Left ventricle myocardium inferior (tissue), 1 donor: ENCODE measurements around the gene UMODL1. TPM values are rescaled to one million over a fixed set of nuclear protein-coding genes. Genes with fewer than 3 reads are reported as not detected.
A peak's percentile ranks its signal among the peaks of the same experiment; 100 is the strongest.

ENCODE experiments used
- DNase-seq: peaks from one replicate; pipeline ENCODE4 v3.0.0-alpha.2; 2020
- H3K27ac ChIP-seq: fragments of 200-600 bp; replicated peaks from 2 replicates; pipeline ENCODE4 v1.8.0; 2021
- H3K27me3 ChIP-seq: fragments of 200-600 bp; 2 replicates; pipeline ENCODE4 v1.8.0; 2021; ENCODE audit warnings: low read depth
- H3K36me3 ChIP-seq: fragments of 200-600 bp; 2 replicates; pipeline ENCODE4 v1.8.0; 2021
- H3K4me1 ChIP-seq: fragments of 200-600 bp; 2 replicates; pipeline ENCODE4 v1.8.0; 2021
- H3K4me3 ChIP-seq: fragments of 200-600 bp; 2 replicates; pipeline ENCODE4 v1.8.0; 2021; ENCODE audit warnings: mild to moderate bottlenecking, moderate library complexity
- H3K9me3 ChIP-seq: fragments of 200-600 bp; replicated peaks from 2 replicates; pipeline ENCODE4 v1.8.0; 2021
- intact Hi-C: fragments of 100-400 bp; cut with micrococcal nuclease; formaldehyde crosslinking; loops from one replicate; pipeline ENCODE4 v1.11.0; 2022
- total RNA-seq: library from RNA; stranded (reverse); fragmentation: NEBNext Ultra II Directional; extraction: Animal tissue kit (Norgen Biotek cat#: 25700); gene quantifications from one replicate; pipeline ENCODE4 v1.2.1, GENCODE V29; 2021
- TF ChIP-seq, protein P1 (sequence below): fragments of 200-600 bp; IDR thresholded peaks from 2 replicates; pipeline ENCODE4 v1.8.0; 2021; ENCODE audit warnings: antibody characterized with exemption, mild to moderate bottlenecking, borderline replicate concordance
- donor health status: DM: no; HTN: yes; CAD: no; lungs with severe emphysema.

The UMODL1 gene
- total RNA-seq, 1 donor from 2014 or later, result 0.08 TPM

DNA sequence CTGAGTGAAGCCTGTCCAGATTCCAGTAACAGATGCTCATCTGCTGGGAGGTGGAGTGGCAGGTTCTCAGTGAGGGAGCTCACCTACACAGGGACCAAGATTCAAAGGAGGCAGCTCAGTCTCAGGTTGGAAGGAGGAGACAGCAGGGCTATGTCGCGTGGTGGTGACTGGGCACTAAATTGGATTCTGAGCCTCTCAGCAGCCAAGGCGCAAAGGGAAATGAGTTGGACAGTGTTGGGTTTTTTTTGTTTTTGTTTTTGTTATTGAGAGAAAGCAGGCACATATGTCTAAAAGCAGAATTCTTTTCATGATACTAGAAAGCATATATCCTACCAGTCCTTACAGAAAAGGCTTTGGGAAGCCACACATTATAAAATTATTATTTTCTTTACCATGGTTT lies 26.2 kb downstream of the UMODL1 start:
- peaks cover 35% of the 10 kb centered on the region for H3K27me3 ChIP-seq
- H3K4me3 ChIP-seq, result no peak overlapping the region
- peaks cover 14% of the 10 kb centered on the region for H3K9me3 ChIP-seq
- peak overlapping the region; percentile 73 for H3K27ac ChIP-seq
- H3K4me1 ChIP-seq, result peaks cover 18% of the 10 kb centered on the region
- no peaks in the 10 kb centered on the region for H3K36me3 ChIP-seq
- intact Hi-C loops, result no loop called here
- no peak for DNase-seq
- TF ChIP-seq, protein P1, sequence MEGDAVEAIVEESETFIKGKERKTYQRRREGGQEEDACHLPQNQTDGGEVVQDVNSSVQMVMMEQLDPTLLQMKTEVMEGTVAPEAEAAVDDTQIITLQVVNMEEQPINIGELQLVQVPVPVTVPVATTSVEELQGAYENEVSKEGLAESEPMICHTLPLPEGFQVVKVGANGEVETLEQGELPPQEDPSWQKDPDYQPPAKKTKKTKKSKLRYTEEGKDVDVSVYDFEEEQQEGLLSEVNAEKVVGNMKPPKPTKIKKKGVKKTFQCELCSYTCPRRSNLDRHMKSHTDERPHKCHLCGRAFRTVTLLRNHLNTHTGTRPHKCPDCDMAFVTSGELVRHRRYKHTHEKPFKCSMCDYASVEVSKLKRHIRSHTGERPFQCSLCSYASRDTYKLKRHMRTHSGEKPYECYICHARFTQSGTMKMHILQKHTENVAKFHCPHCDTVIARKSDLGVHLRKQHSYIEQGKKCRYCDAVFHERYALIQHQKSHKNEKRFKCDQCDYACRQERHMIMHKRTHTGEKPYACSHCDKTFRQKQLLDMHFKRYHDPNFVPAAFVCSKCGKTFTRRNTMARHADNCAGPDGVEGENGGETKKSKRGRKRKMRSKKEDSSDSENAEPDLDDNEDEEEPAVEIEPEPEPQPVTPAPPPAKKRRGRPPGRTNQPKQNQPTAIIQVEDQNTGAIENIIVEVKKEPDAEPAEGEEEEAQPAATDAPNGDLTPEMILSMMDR, result no peak

DNA sequence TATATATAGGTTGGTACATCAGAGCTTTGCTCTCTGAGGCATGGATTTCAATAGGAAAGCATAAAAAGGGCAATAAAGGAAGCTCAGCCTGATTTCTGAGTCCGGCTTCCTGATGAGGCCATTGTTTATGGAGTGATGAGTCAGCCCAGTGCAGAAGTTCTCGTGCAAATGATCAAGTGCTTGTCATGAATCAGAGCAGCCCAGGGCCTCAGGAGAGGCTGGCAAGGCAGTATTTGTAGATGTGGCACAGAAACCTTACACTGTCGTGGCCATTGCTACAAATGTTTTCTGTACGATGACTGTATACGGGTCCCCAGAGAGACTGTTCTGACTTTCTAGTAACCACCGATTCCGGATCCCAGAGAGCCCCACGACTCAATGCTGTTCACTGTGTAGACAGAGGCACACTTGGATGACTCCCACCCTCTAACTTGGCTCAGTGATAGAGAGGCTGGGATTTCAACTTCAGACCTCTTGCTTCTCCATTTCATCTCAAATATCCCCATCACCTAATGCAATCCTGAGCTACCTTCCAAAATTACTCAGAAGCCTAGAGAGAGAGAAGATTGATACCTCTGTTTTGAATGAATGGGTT lies 26.8 kb downstream of the UMODL1 start:
- peaks cover 33% of the 10 kb centered on the region for H3K27me3 ChIP-seq
- TF ChIP-seq, protein P1, result no peak
- H3K4me1 ChIP-seq, result peaks cover 18% of the 10 kb centered on the region
- H3K9me3 ChIP-seq, result peaks cover 14% of the 10 kb centered on the region
- H3K27ac ChIP-seq, result peak overlapping the region; percentile 73
- DNase-seq, result no peak
- no peaks in the 10 kb centered on the region for H3K36me3 ChIP-seq
- no peak overlapping the region for H3K4me3 ChIP-seq
- intact Hi-C loops, result no loop called here

DNA sequence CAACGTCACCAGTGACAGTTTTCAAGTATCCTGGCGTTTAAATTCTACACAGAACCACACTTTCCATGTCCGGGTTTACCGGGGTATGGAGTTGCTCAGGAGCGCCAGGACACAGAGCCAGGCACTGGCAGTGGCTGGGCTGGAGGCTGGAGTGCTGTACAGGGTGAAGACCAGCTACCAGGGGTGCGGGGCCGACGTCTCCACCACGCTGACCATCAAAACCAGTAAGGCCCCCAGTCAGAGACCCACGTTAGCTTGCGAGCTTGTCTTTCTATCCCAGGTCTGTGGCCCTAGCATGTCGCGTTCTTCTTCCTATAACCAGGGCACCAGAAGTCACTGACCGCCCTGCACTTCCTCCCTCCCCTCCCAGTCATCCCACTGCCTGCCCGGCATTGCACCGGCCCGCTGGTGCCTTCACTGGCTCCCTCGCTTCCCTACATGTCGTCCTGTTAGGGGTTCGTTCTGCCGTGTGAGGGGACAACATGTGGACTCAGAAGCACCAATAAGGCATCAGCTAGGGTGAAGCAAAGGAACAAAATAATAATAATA lies 27.9 kb downstream of the UMODL1 start:
- DNase-seq, result no peak
- peaks cover 18% of the 10 kb centered on the region for H3K4me1 ChIP-seq
- H3K27ac ChIP-seq, result no peak overlapping the region
- peaks cover 13% of the 10 kb centered on the region for H3K9me3 ChIP-seq
- peaks cover 32% of the 10 kb centered on the region for H3K27me3 ChIP-seq
- TF ChIP-seq, protein P1, result no peak
- intact Hi-C loops, result no loop called here
- H3K36me3 ChIP-seq, result no peaks in the 10 kb centered on the region
- H3K4me3 ChIP-seq, result no peak overlapping the region

DNA sequence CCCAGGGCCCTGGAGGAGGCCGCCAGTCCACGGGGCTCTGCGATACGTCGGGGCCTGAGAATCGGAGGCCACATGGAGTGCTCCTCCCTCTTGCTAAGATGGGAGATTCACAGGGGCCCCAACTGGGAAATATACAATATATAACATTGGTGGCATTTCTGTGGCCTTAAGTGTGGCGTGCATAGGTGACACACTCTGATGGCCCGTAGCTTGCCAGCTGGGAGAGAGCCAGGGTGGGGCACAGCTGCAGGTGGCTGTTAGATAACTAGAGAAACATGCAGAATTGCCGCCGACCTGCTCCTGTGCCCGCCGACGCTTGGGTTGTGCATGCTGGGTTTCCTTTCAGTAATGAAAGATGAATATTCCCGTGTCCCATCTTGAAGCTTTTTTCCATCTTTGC lies 30.1 kb downstream of the UMODL1 start:
- no peak overlapping the region for H3K27ac ChIP-seq
- H3K4me1 ChIP-seq, result peaks cover 18% of the 10 kb centered on the region
- no peak for DNase-seq
- no peaks in the 10 kb centered on the region for H3K9me3 ChIP-seq
- intact Hi-C loops, result loop anchor here (10.0 kb wide), 1 partner anchor 96 kb away; no protein-coding TSS in a partner anchor
- H3K4me3 ChIP-seq, result no peak overlapping the region
- TF ChIP-seq, protein P1, result no peak
- H3K36me3 ChIP-seq, result no peaks in the 10 kb centered on the region
- H3K27me3 ChIP-seq, result peaks cover 41% of the 10 kb centered on the region

DNA sequence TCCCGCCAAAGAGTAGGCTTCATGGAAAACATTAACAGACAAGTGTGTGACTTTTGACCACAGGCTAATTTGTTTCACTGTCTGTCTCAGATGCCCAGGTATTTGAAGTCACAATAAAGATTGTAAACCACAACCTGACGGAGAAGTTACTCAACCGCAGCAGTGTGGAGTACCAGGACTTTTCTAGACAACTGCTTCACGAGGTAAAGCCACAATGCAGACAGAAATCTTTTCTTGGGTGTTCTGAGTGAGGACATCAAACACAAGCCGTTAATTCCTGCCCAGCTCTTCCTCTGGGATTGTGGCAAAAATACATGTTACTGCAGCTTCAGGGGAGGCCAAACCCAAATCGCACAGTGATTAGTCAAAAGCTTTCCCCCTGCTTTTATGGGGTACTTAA lies 31.0 kb downstream of the UMODL1 start:
- TF ChIP-seq, protein P1, result no peak
- H3K36me3 ChIP-seq, result no peaks in the 10 kb centered on the region
- intact Hi-C loops, result loop anchor here (10.0 kb wide), 1 partner anchor 97 kb away; no protein-coding TSS in a partner anchor
- peaks cover 14% of the 10 kb centered on the region for H3K4me1 ChIP-seq
- no peaks in the 10 kb centered on the region for H3K9me3 ChIP-seq
- H3K4me3 ChIP-seq, result no peak overlapping the region
- peaks cover 44% of the 10 kb centered on the region for H3K27me3 ChIP-seq
- H3K27ac ChIP-seq, result no peak overlapping the region
- no peak for DNase-seq
